HUES48 (cell line): ENCODE results near the gene PILRA.

ENCODE experiments used
- H3K27ac ChIP-seq: one replicate; pipeline ENCODE4 v1.7.0; 2013; ENCODE audit warnings: low read depth, low read length, inconsistent platforms
- H3K27me3 ChIP-seq: 2 replicates; pipeline ENCODE4 v1.6.1; 2013; ENCODE audit warnings: mild to moderate bottlenecking, low read length; ENCODE audit not compliant: control insufficient read depth, insufficient read depth
- H3K36me3 ChIP-seq: 2 replicates; pipeline ENCODE4 v1.6.1; 2013; ENCODE audit warnings: low read length; ENCODE audit not compliant: control insufficient read depth, insufficient read depth
- H3K4me1 ChIP-seq: 2 replicates; pipeline ENCODE4 v1.6.1; 2013; ENCODE audit warnings: mild to moderate bottlenecking, low read length; ENCODE audit not compliant: control insufficient read depth, insufficient read depth
- H3K4me3 ChIP-seq: 2 replicates; pipeline ENCODE4 v1.5.1; 2013; ENCODE audit warnings: mild to moderate bottlenecking, low read depth, low read length
- H3K9ac ChIP-seq: 2 replicates; pipeline ENCODE4 v1.6.1; 2013; ENCODE audit warnings: mild to moderate bottlenecking, low read depth, low read length, moderate library complexity
- H3K9me3 ChIP-seq: 2 replicates; pipeline ENCODE4 v1.6.1; 2013; ENCODE audit warnings: low read length; ENCODE audit not compliant: control insufficient read depth, insufficient read depth

Gene PILRA

DNA sequence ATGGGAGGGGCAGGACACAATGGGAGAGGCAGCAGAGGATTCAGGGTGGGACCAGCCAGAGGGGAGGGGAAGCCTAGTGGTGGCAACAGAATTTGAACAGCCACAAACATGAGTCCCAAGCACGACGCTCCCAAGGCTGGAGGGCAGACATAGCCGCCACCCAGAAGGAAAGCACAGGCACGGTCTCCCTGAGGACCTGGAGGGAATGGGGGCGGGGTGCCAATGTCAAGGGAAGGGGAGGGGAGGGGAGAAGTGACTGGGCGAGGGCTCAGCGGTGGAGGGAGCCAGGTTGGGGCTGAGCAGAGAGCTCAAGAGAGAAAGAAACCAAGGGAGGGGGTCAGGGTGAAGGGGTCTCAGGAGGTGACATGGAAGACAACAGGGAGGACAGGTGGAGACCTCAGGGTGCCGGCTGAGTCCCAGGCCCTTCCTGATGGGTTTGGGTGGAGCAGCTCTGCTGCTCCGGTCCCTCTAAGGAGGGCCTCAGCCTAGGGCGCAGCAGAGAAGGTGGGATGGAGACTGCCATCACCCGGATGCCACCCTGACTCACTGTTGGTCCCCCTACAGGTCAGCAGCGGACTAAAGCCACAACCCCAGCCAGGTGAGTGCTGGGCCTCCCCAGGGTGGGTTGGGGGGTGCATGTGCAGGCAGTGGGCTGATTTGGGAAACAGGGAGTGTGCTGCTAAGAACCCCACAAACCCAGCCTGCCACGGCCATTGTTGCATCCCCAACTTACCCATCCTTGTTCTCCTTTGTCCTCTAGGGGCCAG lies 24.2 kb downstream of the PILRA start:
- H3K9ac ChIP-seq: no peak overlapping the region
- H3K27me3 ChIP-seq: no peaks in the 10 kb centered on the region
- no peak overlapping the region for H3K4me3 ChIP-seq
- H3K27ac ChIP-seq: no peak overlapping the region
- 0 out of 2 replicates have a peak, but pooled peaks cover 2% of the 10 kb centered on the region for H3K4me1 ChIP-seq
- H3K9me3 ChIP-seq: no peaks in the 10 kb centered on the region
- H3K36me3 ChIP-seq: no peaks in the 10 kb centered on the region

DNA sequence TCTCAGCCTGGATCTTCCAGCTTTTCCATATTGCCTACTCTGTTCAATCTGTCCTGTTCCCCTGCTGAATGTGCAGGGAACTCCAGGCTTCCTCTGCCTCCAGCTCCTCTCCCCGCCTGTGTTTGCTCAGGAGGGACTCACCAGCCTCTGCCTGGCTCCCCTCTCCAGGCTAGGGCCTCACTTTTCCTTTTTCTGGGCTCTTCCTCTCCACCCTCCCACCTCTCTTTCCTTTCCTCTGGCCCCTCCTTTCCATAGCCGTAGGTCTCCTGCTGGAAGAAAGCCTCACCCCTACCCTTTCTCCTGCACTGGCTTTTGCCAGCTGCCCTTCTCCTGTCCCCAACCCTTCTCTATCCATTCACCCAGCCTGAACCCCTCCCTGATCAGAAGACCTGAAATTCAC lies 25.0 kb downstream of the PILRA start:
- 0 out of 2 replicates have a peak, but pooled peaks cover 2% of the 10 kb centered on the region for H3K4me1 ChIP-seq
- no peaks in the 10 kb centered on the region for H3K27me3 ChIP-seq
- no peaks in the 10 kb centered on the region for H3K36me3 ChIP-seq
- no peak overlapping the region for H3K4me3 ChIP-seq
- H3K9me3 ChIP-seq: no peaks in the 10 kb centered on the region
- H3K9ac ChIP-seq: no peak overlapping the region
- H3K27ac ChIP-seq: no peak overlapping the region

DNA sequence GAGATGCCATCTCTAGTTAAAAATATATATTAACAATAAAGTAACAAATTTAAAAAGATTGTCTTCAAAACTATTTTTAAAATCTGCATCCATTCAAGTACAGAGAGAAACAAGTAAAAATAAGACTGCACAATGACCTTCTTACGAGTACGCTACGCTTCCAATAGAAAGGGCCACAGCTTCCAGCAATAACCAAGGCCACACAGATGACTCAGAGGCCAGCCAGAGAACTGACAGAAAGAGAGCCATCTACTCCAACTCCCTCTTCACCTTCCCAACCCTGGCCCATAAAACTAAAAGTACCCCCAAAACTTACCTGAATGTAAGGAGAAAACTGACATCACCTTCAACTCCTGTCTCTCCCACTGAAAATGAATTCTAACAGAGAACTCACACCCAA lies 26.8 kb downstream of the PILRA start:
- Histone ChIP-seq H3K4me3 (no peak overlapping the region), H3K27me3 (no peaks in the 10 kb centered on the region)

DNA sequence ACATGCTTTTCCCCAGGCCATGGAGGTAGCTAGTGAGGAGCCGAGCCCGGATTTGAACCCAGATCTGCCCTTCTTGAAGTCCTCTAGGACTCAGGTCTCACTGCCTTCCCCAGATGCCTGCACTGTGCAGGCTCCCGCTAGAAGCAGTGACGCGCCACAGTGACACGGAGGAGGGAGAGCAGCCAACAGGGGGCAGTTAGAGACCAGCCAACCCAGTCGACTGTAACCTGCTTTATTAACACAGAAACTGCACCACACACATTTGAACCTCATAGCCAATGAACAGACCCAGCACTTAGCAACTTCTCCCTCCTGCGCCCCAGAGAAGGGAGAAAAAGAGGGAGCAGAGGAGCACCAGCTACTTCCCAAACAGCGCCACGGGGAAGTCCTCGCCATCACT lies 27.4 kb downstream of the PILRA start:
- Histone ChIP-seq H3K27ac (no peak overlapping the region), H3K4me3 (no peak overlapping the region), H3K9ac (no peak overlapping the region), H3K36me3 (no peaks in the 10 kb centered on the region), H3K4me1 (no peaks in the 10 kb centered on the region), H3K9me3 (no peaks in the 10 kb centered on the region), H3K27me3 (no peaks in the 10 kb centered on the region)

More for the DNA sequence above, 26.8 kb downstream of the PILRA start:
- H3K4me1 ChIP-seq: no peaks in the 10 kb centered on the region
- no peaks in the 10 kb centered on the region for H3K9me3 ChIP-seq
- no peak overlapping the region for H3K9ac ChIP-seq
- H3K27ac ChIP-seq: no peak overlapping the region
- no peaks in the 10 kb centered on the region for H3K36me3 ChIP-seq

DNA sequence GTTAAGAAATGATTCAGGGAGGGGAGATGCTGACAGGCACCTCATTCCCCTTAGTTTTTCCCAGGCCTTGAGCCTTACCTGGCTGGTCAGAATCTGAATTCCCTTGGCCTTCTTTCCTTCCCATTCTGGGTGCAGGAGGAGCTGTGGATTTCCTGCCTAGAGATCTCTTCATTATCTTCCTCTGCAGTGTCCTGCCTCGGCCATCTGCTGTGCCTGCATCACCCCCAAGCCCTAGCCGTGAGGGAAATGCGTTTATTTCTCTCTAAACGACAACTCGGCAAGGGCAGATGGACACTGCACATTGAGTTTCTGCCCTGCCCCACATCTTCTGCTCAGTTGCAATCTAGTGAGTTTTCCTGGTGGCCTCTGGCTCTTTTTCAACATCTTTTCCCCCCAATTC lies 28.5 kb downstream of the PILRA start:
- Histone ChIP-seq H3K4me3 (no peak overlapping the region), H3K27me3 (no peaks in the 10 kb centered on the region), H3K36me3 (no peaks in the 10 kb centered on the region), H3K9me3 (no peaks in the 10 kb centered on the region), H3K4me1 (no peaks in the 10 kb centered on the region), H3K9ac (no peak overlapping the region), H3K27ac (no peak overlapping the region)

DNA sequence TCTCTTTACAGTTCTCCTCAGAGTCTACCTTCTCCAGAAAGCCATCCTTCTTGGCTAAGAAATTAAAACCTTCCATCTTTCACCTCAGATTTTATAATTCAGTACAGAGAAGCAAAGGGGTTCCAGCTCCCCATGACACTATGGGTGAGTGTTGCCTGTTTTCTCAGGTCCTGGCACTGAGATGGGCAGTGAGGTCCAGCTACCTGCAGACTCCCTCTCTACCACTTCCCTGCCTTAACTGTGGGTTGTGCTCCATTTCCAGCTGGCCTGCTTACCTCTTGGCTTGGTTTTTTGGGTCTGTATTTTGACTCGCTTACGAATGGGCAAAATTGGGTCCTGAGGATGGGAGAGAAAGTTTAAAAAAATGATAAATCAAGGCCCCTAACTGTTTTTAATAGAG lies 29.0 kb downstream of the PILRA start:
- H3K4me3 ChIP-seq: no peak overlapping the region
- no peaks in the 10 kb centered on the region for H3K27me3 ChIP-seq
- no peaks in the 10 kb centered on the region for H3K36me3 ChIP-seq
- no peak overlapping the region for H3K9ac ChIP-seq
- no peaks in the 10 kb centered on the region for H3K4me1 ChIP-seq
- H3K9me3 ChIP-seq: no peaks in the 10 kb centered on the region
- H3K27ac ChIP-seq: no peak overlapping the region

DNA sequence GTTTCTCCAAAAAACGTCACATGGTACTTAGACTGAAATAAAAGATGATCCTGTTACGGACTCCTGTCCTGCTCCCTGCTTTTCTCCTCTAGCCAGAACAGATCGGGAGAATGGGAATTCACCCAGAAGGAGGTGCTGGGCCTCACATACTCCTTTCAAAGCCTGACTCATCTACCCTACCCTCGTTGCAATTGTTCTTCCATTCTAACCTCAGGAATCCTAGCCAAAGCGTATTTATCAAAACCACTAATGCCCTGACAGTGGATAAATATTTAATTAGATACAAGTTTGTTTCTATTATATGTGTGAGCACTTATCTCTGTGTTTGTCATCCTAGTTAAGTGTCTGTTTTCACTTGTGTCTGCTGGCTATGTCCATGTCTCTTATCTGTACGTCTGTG lies 33.5 kb downstream of the PILRA start:
- Histone ChIP-seq H3K9me3 (no peaks in the 10 kb centered on the region), H3K27ac (no peak overlapping the region), H3K27me3 (no peaks in the 10 kb centered on the region; the same call in 1 of the 2 replicates), H3K9ac (no peak overlapping the region), H3K36me3 (no peaks in the 10 kb centered on the region), H3K4me3 (no peak overlapping the region), H3K4me1 (no peaks in the 10 kb centered on the region)

DNA sequence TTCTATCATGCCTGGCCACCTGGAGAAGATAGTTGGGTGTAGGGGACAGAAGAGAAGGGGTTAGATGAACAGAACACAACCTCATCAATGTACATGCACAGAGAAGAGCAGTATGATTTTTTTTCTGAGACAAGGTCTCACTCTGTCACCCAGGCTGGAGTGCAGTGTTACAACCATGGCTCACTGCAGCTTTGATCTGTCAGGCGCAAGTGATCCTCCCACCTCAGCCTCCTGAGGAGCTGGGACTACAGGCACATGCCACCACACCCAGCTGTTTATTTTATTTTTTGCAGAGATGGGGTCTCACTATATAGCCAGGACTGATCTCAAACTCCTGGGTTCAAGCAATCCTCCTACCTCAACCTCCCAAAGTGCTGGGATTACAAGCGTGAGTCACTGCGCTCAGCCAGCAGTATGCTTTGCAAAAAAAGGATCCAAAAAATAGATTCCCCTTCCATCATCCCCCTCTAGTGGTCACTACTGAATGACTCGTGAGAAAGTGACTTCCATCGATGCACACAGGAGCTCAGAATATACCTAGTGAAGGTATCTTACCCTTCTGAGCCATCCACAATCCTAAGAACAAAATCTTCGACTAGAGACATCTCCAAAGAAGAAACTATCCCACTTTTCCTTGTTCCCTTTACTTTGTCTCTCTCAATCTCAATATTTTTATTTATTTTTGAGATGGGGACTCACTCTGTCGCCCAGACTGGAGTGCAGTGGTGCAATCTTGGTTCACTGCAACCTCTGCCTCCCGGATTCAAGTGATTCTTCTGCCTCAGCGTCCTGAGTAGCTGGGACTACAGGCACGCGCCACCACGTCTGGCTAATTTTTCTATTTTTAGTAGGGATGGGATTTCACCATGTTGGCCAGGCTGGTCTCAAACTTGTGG lies 34.2 kb downstream of the PILRA start:
- Histone ChIP-seq H3K9ac (no peak overlapping the region), H3K9me3 (no peaks in the 10 kb centered on the region), H3K4me3 (no peak overlapping the region), H3K4me1 (no peaks in the 10 kb centered on the region), H3K27ac (no peak overlapping the region), H3K27me3 (no peaks in the 10 kb centered on the region; the same call in 1 of the 2 replicates), H3K36me3 (no peaks in the 10 kb centered on the region)

DNA sequence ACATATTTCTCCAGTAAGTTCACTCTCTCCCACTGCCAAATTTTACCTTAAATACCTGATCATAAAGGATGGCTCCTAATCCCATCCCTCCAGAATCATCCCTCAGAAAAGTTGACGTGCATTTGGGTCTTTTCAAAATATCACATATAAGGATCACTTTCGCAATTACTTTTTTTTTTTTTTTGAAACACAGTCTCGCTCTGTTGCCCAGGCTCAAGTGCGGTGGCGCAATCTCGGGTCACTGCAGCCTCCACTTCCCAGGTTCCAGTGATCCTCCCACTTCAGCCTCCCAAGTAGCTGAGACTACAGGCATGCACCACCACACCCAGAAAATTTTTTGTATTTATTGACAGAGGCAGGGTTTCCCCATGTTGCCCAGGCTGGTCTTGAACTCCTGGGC lies 37.8 kb downstream of the PILRA start:
- Histone ChIP-seq H3K4me3 (no peak overlapping the region), H3K9me3 (no peaks in the 10 kb centered on the region), H3K27me3 (no peaks in the 10 kb centered on the region; the same call in 1 of the 2 replicates), H3K4me1 (no peaks in the 10 kb centered on the region), H3K9ac (no peak overlapping the region), H3K27ac (no peak overlapping the region), H3K36me3 (no peaks in the 10 kb centered on the region)

DNA sequence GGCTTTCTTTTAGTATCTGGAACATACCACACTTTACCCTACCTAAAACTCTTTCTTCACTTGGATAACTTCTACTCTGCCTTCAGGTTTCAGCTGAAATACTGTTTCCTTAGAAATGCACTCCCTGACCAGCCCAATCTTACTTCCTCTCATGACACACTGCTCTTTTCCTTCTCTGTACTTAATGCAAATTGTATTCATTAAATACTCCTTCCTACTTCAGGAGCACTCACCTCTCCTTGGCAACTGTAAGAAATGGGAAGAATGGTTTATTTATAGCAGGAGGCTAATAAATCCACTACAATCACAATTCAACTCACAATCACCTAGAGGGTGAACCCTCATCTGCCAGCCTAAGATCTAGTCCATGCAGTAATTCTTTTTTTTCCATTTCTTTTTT lies 40.1 kb downstream of the PILRA start:
- H3K27me3 ChIP-seq: no peaks in the 10 kb centered on the region; the same call in 1 of the 2 replicates
- no peak overlapping the region for H3K4me3 ChIP-seq
- no peak overlapping the region for H3K27ac ChIP-seq
- H3K9me3 ChIP-seq: no peaks in the 10 kb centered on the region
- H3K36me3 ChIP-seq: no peaks in the 10 kb centered on the region
- no peak overlapping the region for H3K9ac ChIP-seq
- no peaks in the 10 kb centered on the region for H3K4me1 ChIP-seq

DNA sequence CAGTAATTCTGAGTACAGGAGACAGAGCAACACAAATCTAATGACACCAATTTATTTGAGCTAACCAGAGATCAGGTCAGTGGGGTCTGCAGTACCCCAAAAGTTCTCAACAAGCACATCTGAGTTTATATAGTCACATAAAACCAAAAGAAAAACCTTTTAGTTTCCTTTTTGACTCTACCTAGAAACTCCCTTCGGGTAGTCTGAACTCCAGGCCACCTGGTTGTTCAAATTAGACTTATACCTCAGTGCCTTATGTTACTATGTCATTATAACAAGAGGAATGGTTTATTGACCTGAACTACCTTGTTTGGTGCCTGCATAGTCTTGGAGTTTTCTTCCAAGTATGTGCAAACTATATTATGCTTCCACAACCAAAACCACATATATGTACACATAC lies 40.6 kb downstream of the PILRA start:
- Histone ChIP-seq H3K4me1 (no peaks in the 10 kb centered on the region), H3K4me3 (no peak overlapping the region), H3K36me3 (no peaks in the 10 kb centered on the region), H3K27me3 (no peaks in the 10 kb centered on the region; the same call in 1 of the 2 replicates), H3K27ac (no peak overlapping the region), H3K9me3 (no peaks in the 10 kb centered on the region), H3K9ac (no peak overlapping the region)
